ENCODE results near the gene WNT4.
A peak's percentile ranks its signal among the peaks of the same experiment; 100 is the strongest.

Gene WNT4

GRCh38 chr1:22114083-22115012, 28.5 kb downstream of the WNT4 start:
- H3K9me3 Mint-ChIP-seq: no peaks in the 10 kb centered on the region
- no peak overlapping the region for H3K4me3 Mint-ChIP-seq
- peaks cover 71% of the 10 kb centered on the region for H3K36me3 Mint-ChIP-seq (ENCODE audit: low read depth)
- H3K4me1 Mint-ChIP-seq (ENCODE audit: low read depth): peaks cover 18% of the 10 kb centered on the region
- H3K27me3 Mint-ChIP-seq: no peaks in the 10 kb centered on the region
- peak; percentile 27 for DNase-seq
- peak overlapping the region; percentile 71 for H3K27ac Mint-ChIP-seq

- Mint-ChIP-seq H3K4me3 (no peak overlapping the region), H3K4me1 (ENCODE audit: low read depth) (peaks cover 21% of the 10 kb centered on the region), H3K9me3 (no peaks in the 10 kb centered on the region), H3K27ac (peak overlapping the region; percentile 72), H3K27me3 (no peaks in the 10 kb centered on the region), H3K36me3 (ENCODE audit: low read depth) (peaks cover 74% of the 10 kb centered on the region)
- DNase-seq: peak; percentile 23
Measured at GRCh38 chr1:22112554-22112953, 30.3 kb downstream of the WNT4 start.

GRCh38 chr1:22111620-22112019, 31.3 kb downstream of the WNT4 start:
- Mint-ChIP-seq H3K36me3 (ENCODE audit: low read depth) (peaks cover 76% of the 10 kb centered on the region), H3K27me3 (no peaks in the 10 kb centered on the region), H3K4me1 (ENCODE audit: low read depth) (peaks cover 24% of the 10 kb centered on the region)

GRCh38 chr1:22111115-22111514, 31.8 kb downstream of the WNT4 start:
- peak overlapping the region; percentile 35 for H3K27ac Mint-ChIP-seq
- H3K9me3 Mint-ChIP-seq: no peaks in the 10 kb centered on the region
- peak; percentile 17 for DNase-seq
- peaks cover 29% of the 10 kb centered on the region for H3K4me1 Mint-ChIP-seq (ENCODE audit: low read depth)
- peaks cover 78% of the 10 kb centered on the region for H3K36me3 Mint-ChIP-seq (ENCODE audit: low read depth)
- H3K4me3 Mint-ChIP-seq: no peak overlapping the region
- H3K27me3 Mint-ChIP-seq: no peaks in the 10 kb centered on the region

More at GRCh38 chr1:22111620-22112019, 31.3 kb downstream of the WNT4 start:
- no peaks in the 10 kb centered on the region for H3K9me3 Mint-ChIP-seq
- no peak overlapping the region for H3K4me3 Mint-ChIP-seq
- H3K27ac Mint-ChIP-seq: peak overlapping the region; percentile 35
- DNase-seq: no peak

- Mint-ChIP-seq H3K27me3 (no peaks in the 10 kb centered on the region), H3K27ac (peak overlapping the region; percentile 76), H3K36me3 (ENCODE audit: low read depth) (peaks cover 87% of the 10 kb centered on the region), H3K4me3 (no peak overlapping the region), H3K9me3 (no peaks in the 10 kb centered on the region), H3K4me1 (ENCODE audit: low read depth) (peaks cover 39% of the 10 kb centered on the region)
- DNase-seq: no peak
Measured at GRCh38 chr1:22110016-22110415, 32.9 kb downstream of the WNT4 start.

GRCh38 chr1:22108339-22109105, 34.4 kb downstream of the WNT4 start:
- Mint-ChIP-seq H3K27ac (peak overlapping the region; percentile 76), H3K4me1 (ENCODE audit: low read depth) (peaks cover 51% of the 10 kb centered on the region), H3K4me3 (no peak overlapping the region), H3K36me3 (ENCODE audit: low read depth) (peaks cover 93% of the 10 kb centered on the region), H3K9me3 (peaks cover 5% of the 10 kb centered on the region), H3K27me3 (no peaks in the 10 kb centered on the region)
- no peak for DNase-seq

- H3K9me3 Mint-ChIP-seq: peaks cover 5% of the 10 kb centered on the region
- peaks cover 58% of the 10 kb centered on the region for H3K4me1 Mint-ChIP-seq (ENCODE audit: low read depth)
- H3K36me3 Mint-ChIP-seq (ENCODE audit: low read depth): peaks cover 93% of the 10 kb centered on the region
- H3K4me3 Mint-ChIP-seq: no peak overlapping the region
- no peak overlapping the region for H3K27ac Mint-ChIP-seq
- no peaks in the 10 kb centered on the region for H3K27me3 Mint-ChIP-seq
- DNase-seq: no peak
Measured at GRCh38 chr1:22107126-22107525, 35.8 kb downstream of the WNT4 start.

- Mint-ChIP-seq H3K27ac (peak overlapping the region; percentile 93), H3K4me1 (ENCODE audit: low read depth) (peaks cover 69% of the 10 kb centered on the region), H3K4me3 (no peak overlapping the region), H3K36me3 (ENCODE audit: low read depth) (peaks cover 95% of the 10 kb centered on the region), H3K9me3 (peaks cover 5% of the 10 kb centered on the region), H3K27me3 (no peaks in the 10 kb centered on the region)
- no peak for DNase-seq
Measured at GRCh38 chr1:22105611-22106207, 37.2 kb downstream of the WNT4 start.

GRCh38 chr1:22104865-22105437, 37.9 kb downstream of the WNT4 start:
- Mint-ChIP-seq H3K36me3 (ENCODE audit: low read depth) (peaks cover 99% of the 10 kb centered on the region), H3K27me3 (no peaks in the 10 kb centered on the region), H3K4me1 (ENCODE audit: low read depth) (peaks cover 77% of the 10 kb centered on the region), H3K27ac (peak overlapping the region; percentile 93), H3K4me3 (no peak overlapping the region), H3K9me3 (peaks cover 5% of the 10 kb centered on the region)
- no peak for DNase-seq

GRCh38 chr1:22104094-22104493, 38.8 kb downstream of the WNT4 start:
- H3K4me3 Mint-ChIP-seq: no peak overlapping the region
- peaks cover 83% of the 10 kb centered on the region for H3K4me1 Mint-ChIP-seq (ENCODE audit: low read depth)
- no peaks in the 10 kb centered on the region for H3K27me3 Mint-ChIP-seq
- peaks cover 99% of the 10 kb centered on the region for H3K36me3 Mint-ChIP-seq (ENCODE audit: low read depth)
- H3K9me3 Mint-ChIP-seq: peaks cover 5% of the 10 kb centered on the region
- no peak for DNase-seq
- H3K27ac Mint-ChIP-seq: peak overlapping the region; percentile 93

- no peaks in the 10 kb centered on the region for H3K27me3 Mint-ChIP-seq
- H3K9me3 Mint-ChIP-seq: peaks cover 5% of the 10 kb centered on the region
- DNase-seq: no peak
- peak overlapping the region; percentile 93 for H3K27ac Mint-ChIP-seq
- no peak overlapping the region for H3K4me3 Mint-ChIP-seq
- H3K36me3 Mint-ChIP-seq (ENCODE audit: low read depth): peaks cover 99% of the 10 kb centered on the region
- peaks cover 82% of the 10 kb centered on the region for H3K4me1 Mint-ChIP-seq (ENCODE audit: low read depth)
Measured at GRCh38 chr1:22102746-22103145, 40.2 kb downstream of the WNT4 start.

- DNase-seq: no peak
- H3K4me1 Mint-ChIP-seq (ENCODE audit: low read depth): peaks cover 87% of the 10 kb centered on the region
- H3K27me3 Mint-ChIP-seq: no peaks in the 10 kb centered on the region
- no peak overlapping the region for H3K27ac Mint-ChIP-seq
- H3K9me3 Mint-ChIP-seq: peaks cover 5% of the 10 kb centered on the region
- H3K36me3 Mint-ChIP-seq (ENCODE audit: low read depth): peaks cover 99% of the 10 kb centered on the region
- no peak overlapping the region for H3K4me3 Mint-ChIP-seq
Measured at GRCh38 chr1:22101995-22102394, 40.9 kb downstream of the WNT4 start.

- peaks cover 86% of the 10 kb centered on the region for H3K4me1 Mint-ChIP-seq (ENCODE audit: low read depth)
- H3K27me3 Mint-ChIP-seq: no peaks in the 10 kb centered on the region
- H3K9me3 Mint-ChIP-seq: peaks cover 5% of the 10 kb centered on the region
- DNase-seq: no peak
- H3K27ac Mint-ChIP-seq: peak overlapping the region; percentile 76
- H3K36me3 Mint-ChIP-seq (ENCODE audit: low read depth): peaks cover 99% of the 10 kb centered on the region
- H3K4me3 Mint-ChIP-seq: no peak overlapping the region
Measured at GRCh38 chr1:22101199-22101598, 41.7 kb downstream of the WNT4 start.

- H3K4me3 Mint-ChIP-seq: no peak overlapping the region
- no peak for DNase-seq
- no peaks in the 10 kb centered on the region for H3K27me3 Mint-ChIP-seq
- peaks cover 79% of the 10 kb centered on the region for H3K4me1 Mint-ChIP-seq (ENCODE audit: low read depth)
- peaks cover 97% of the 10 kb centered on the region for H3K36me3 Mint-ChIP-seq (ENCODE audit: low read depth)
- peaks cover 5% of the 10 kb centered on the region for H3K9me3 Mint-ChIP-seq
- H3K27ac Mint-ChIP-seq: peak overlapping the region; percentile 55
Measured at GRCh38 chr1:22100168-22100567, 42.7 kb downstream of the WNT4 start.

Measured in activated T-cell treated with anti-CD3 and anti-CD28 coated beads, Interleukin-2, amount 50 U/mL, for 24 hours (primary cell).